Measurements from ENCODE around the gene P2RX1. TPM values are rescaled to one million over a fixed set of nuclear protein-coding genes. Genes with fewer than 3 reads are reported as not detected.
A peak's percentile ranks its signal among the peaks of the same experiment; 100 is the strongest.

Gene P2RX1
- polyA plus RNA-seq, 3 donors = 22.9 to 117 (median 33.8) TPM

GRCh38 chr17:3947318-3947810 is 31.1 kb upstream of the P2RX1 start:
- intact Hi-C loops (cut with micrococcal nuclease) = no loop called here

GRCh38 chr17:3946711-3947235 is 30.5 kb upstream of the P2RX1 start:
- Histone ChIP-seq H2AFZ (ENCODE audit: insufficient read depth, low read depth, low read length, poor library complexity, severe bottlenecking) (no peak overlapping the region), H3K4me3 (replicated peaks in 1 of 3; ENCODE audit: low read depth in 2 of 3, low read length in 3 of 3) (no peak overlapping the region), H3K9me3 (replicated peaks in 1 of 2; ENCODE audit: control insufficient read depth in 1 of 2, insufficient read depth in 1 of 2, low read length in 2 of 2) (no peaks in the 10 kb centered on the region), H3K9ac (ENCODE audit: insufficient read depth, low read length, poor library complexity, severe bottlenecking) (no peak overlapping the region), H3K27ac (ENCODE audit: low read depth in 1 of 2, low read length in 2 of 2) (no peak overlapping the region), H3K4me2 (replicated peaks; ENCODE audit: extremely low read depth, low read length, poor library complexity, severe bottlenecking) (no peak overlapping the region), H3K27me3 (ENCODE audit: control insufficient read depth in 2 of 2, insufficient read depth in 2 of 2, low read length in 2 of 2) (no peaks in the 10 kb centered on the region), H3K36me3 (replicated peaks in 1 of 2; ENCODE audit: control insufficient read depth in 1 of 2, insufficient read depth in 2 of 2, low read length in 2 of 2) (peaks cover 67 to 85% of the 10 kb centered on the region in 2 donors), H4K20me1 (ENCODE audit: insufficient read depth, low read length) (no peaks in the 10 kb centered on the region), H3K79me2 (ENCODE audit: insufficient read depth, low read length) (no peaks in the 10 kb centered on the region), H3K4me1 (ENCODE audit: control insufficient read depth in 1 of 2, insufficient read depth in 2 of 2, low read length in 2 of 2) (no peaks in the 10 kb centered on the region)
- no peak for TF ChIP-seq CTCF (IDR thresholded peaks at IDR 0.05)
- peaks cover 0 to 2% (median 0%) of the 10 kb centered on the region in 7 donors for H3K9me3 Mint-ChIP-seq
- H3K27ac Mint-ChIP-seq = peak overlapping the region in 4 of 7 donors; percentile 8 to 42 (median 18)
- DNase-seq = no peak
- WGBS (ENCODE audit: insufficient coverage) = 100% methylated on average over 4 of the region's 5 CpGs
- no peaks in the 10 kb centered on the region for H3K4me1 Mint-ChIP-seq
- peaks cover 0 to 2% (median 0%) of the 10 kb centered on the region in 3 donors for H3K27me3 Mint-ChIP-seq (ENCODE audit: low read depth in 3 of 3)
- peaks cover 55 to 89% of the 10 kb centered on the region in 2 donors for H3K36me3 Mint-ChIP-seq
- no peak overlapping the region for H3K4me3 Mint-ChIP-seq
- intact Hi-C loops (cut with micrococcal nuclease) = no loop called here

More at GRCh38 chr17:3947318-3947810, 31.1 kb upstream of the P2RX1 start:
- H3K36me3 ChIP-seq (replicated peaks in 1 of 2; ENCODE audit: control insufficient read depth in 1 of 2, insufficient read depth in 2 of 2, low read length in 2 of 2) = peaks cover 61 to 80% of the 10 kb centered on the region in 2 donors
- no peak overlapping the region for H3K27ac ChIP-seq (ENCODE audit: low read depth in 1 of 2, low read length in 2 of 2)
- no peaks in the 10 kb centered on the region for H3K4me1 ChIP-seq (ENCODE audit: control insufficient read depth in 1 of 2, insufficient read depth in 2 of 2, low read length in 2 of 2)
- peaks cover 0 to 2% (median 0%) of the 10 kb centered on the region in 7 donors for H3K9me3 Mint-ChIP-seq
- H3K27me3 ChIP-seq (ENCODE audit: control insufficient read depth in 2 of 2, insufficient read depth in 2 of 2, low read length in 2 of 2) = no peaks in the 10 kb centered on the region
- no peaks in the 10 kb centered on the region for H4K20me1 ChIP-seq (ENCODE audit: insufficient read depth, low read length)
- DNase-seq = no peak
- no peak overlapping the region for H3K9ac ChIP-seq (ENCODE audit: insufficient read depth, low read length, poor library complexity, severe bottlenecking)
- H3K4me3 ChIP-seq (replicated peaks in 1 of 3; ENCODE audit: low read depth in 2 of 3, low read length in 3 of 3) = no peak overlapping the region
- H3K27ac Mint-ChIP-seq = peak overlapping the region in 3 of 7 donors; percentile 31 to 42 (median 40)
- no peak for TF ChIP-seq CTCF (IDR thresholded peaks at IDR 0.05)
- H3K27me3 Mint-ChIP-seq (ENCODE audit: low read depth in 3 of 3) = peaks cover 0 to 2% (median 0%) of the 10 kb centered on the region in 3 donors
- H3K4me3 Mint-ChIP-seq = no peak overlapping the region
- no peaks in the 10 kb centered on the region for H3K9me3 ChIP-seq (replicated peaks in 1 of 2; ENCODE audit: control insufficient read depth in 1 of 2, insufficient read depth in 1 of 2, low read length in 2 of 2)
- H3K4me1 Mint-ChIP-seq = no peaks in the 10 kb centered on the region
- H3K79me2 ChIP-seq (ENCODE audit: insufficient read depth, low read length) = peaks cover 4% of the 10 kb centered on the region
- no peak overlapping the region for H3K4me2 ChIP-seq (replicated peaks; ENCODE audit: extremely low read depth, low read length, poor library complexity, severe bottlenecking)
- no peak overlapping the region for H2AFZ ChIP-seq (ENCODE audit: insufficient read depth, low read depth, low read length, poor library complexity, severe bottlenecking)
- peaks cover 57 to 88% of the 10 kb centered on the region in 2 donors for H3K36me3 Mint-ChIP-seq
- 96% methylated on average over 39 of the region's 43 CpGs for WGBS (ENCODE audit: insufficient coverage)

Measured in CD14-positive monocyte (primary cell).